ENCODE measurements around the gene MYLK3.
"Not testable (repeated sequence)": the region's sequence is repeated elsewhere in the genome, so short reads cannot be mapped to it uniquely, and the experiment has no call there.

The MYLK3 gene

GRCh38 chr16:46747777-46748651 lies at the start of gene MYLK3:
MYLK3 (minus strand) TSS chr16:46748344; CDS start chr16:46748193, 151 bp downstream.
- no peak for DNase-seq

- no peak for DNase-seq
These were observed 49.4 kb upstream of the MYLK3 start for GRCh38 chr16:46797501-46797900.

- DNase-seq = no peak
These were observed 48.7 kb upstream of the MYLK3 start for GRCh38 chr16:46796764-46797269.

- no peak for DNase-seq
These were observed 45.7 kb upstream of the MYLK3 start for GRCh38 chr16:46793841-46794240.

- DNase-seq = no peak
These were observed 42.6 kb upstream of the MYLK3 start for GRCh38 chr16:46790599-46791270.

- no peak for DNase-seq
These were observed 41.6 kb upstream of the MYLK3 start for GRCh38 chr16:46789499-46790414.

GRCh38 chr16:46788891-46789474 lies 40.8 kb upstream of the MYLK3 start:
- DNase-seq = no peak

- DNase-seq = no peak
These were observed 39.8 kb upstream of the MYLK3 start for GRCh38 chr16:46787909-46788308.

- no peak for DNase-seq
These were observed 37.1 kb upstream of the MYLK3 start for GRCh38 chr16:46785076-46785845.

GRCh38 chr16:46784569-46784968 lies 36.4 kb upstream of the MYLK3 start:
- not testable (repeated sequence) for DNase-seq

- DNase-seq = no peak
These were observed 35.7 kb upstream of the MYLK3 start for GRCh38 chr16:46783800-46784199.

- no peak for DNase-seq
These were observed 34.2 kb upstream of the MYLK3 start for GRCh38 chr16:46782320-46782719.

GRCh38 chr16:46777804-46778203 lies 29.7 kb upstream of the MYLK3 start:
- DNase-seq = no peak

- DNase-seq = no peak
These were observed 27.1 kb upstream of the MYLK3 start for GRCh38 chr16:46775214-46775613.

GRCh38 chr16:46774743-46775177 lies 26.6 kb upstream of the MYLK3 start:
- no peak for DNase-seq

GRCh38 chr16:46772463-46772862 lies 24.3 kb upstream of the MYLK3 start:
- no peak for DNase-seq

- DNase-seq = no peak
These were observed 20.7 kb upstream of the MYLK3 start for GRCh38 chr16:46768809-46769208.

GRCh38 chr16:46765050-46765449 lies 16.9 kb upstream of the MYLK3 start:
- DNase-seq = no peak

- DNase-seq = no peak
These were observed 15.0 kb upstream of the MYLK3 start for GRCh38 chr16:46763147-46763546.

GRCh38 chr16:46762583-46762982 lies 14.4 kb upstream of the MYLK3 start:
- DNase-seq = no peak

GRCh38 chr16:46759309-46759708 lies 11.2 kb upstream of the MYLK3 start:
- no peak for DNase-seq

All from AML-193 (cell line).